Astrocyte of the spinal cord (primary cell): ENCODE measurements around the gene CHCHD10.

ENCODE experiments used
- DNase-seq: peaks from one replicate; pipeline ENCODE4 v3.0.0; 2011; ENCODE audit warnings: low read depth, low spot score
- H3K4me3 ChIP-seq: 2 replicates; pipeline ENCODE4 v1.5.1; 2011; ENCODE audit warnings: low read depth, mild to moderate bottlenecking, low read length, moderate library complexity
- CTCF ChIP-seq: IDR thresholded peaks from 2 replicates; pipeline ENCODE4 v1.5.1; 2012; ENCODE audit warnings: low read depth, mild to moderate bottlenecking, low read length, inconsistent platforms
- in situ Hi-C: cut with HindIII; loops from 2 replicates; pipeline ENCODE4 v1.10.0; 2017; ENCODE audit warnings: low sequenced_read_pairs

CHCHD10 gene

DNA sequence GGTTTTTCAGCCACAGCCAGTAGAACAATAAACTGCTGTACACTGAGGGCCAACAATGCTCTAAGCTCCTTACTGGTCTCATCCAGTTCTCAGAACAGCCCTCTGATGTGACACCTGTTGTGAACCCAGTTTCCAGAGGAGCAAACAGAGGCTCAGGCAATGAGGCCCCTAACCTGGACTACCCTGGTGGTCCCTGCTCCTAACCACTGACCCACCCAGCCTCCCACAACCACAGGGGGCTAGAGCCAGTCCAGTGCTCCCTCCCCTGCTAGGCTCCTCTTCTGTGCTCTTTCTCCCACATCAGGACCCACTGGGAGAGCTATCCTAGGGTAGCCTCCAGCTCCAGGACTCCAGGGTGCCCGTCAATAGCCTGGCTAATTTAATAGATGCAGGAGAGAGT, 14.9 kb upstream of the CHCHD10 start:
- H3K4me3 ChIP-seq, result no peak overlapping the region
- no peak for TF ChIP-seq CTCF
- DNase-seq, result no peak
- in situ Hi-C loops, result no loop called here

GRCh38 chr22:23782252-23782651, 14.5 kb upstream of the CHCHD10 start:
- no peak for TF ChIP-seq CTCF
- H3K4me3 ChIP-seq, result no peak overlapping the region
- no peak for DNase-seq
- in situ Hi-C loops, result no loop called here

GRCh38 chr22:23781511-23782183, 13.9 kb upstream of the CHCHD10 start:
- DNase-seq, result peak; percentile 32
- H3K4me3 ChIP-seq, result no peak overlapping the region
- in situ Hi-C loops, result no loop called here
- TF ChIP-seq CTCF, result no peak

DNA sequence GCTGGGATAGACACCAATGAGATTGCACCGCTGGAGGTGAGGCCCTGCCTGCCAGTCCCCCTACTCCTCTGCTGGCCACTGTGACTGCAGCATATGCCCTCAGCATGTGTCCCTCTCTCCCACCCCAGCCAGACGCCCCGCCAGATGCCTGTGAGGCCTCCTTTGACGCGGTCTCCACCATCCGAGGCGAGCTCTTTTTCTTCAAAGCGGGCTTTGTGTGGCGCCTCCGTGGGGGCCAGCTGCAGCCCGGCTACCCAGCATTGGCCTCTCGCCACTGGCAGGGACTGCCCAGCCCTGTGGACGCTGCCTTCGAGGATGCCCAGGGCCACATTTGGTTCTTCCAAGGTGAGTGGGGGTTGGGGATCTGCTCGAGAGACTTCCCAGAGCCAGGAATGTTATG, 13.3 kb upstream of the CHCHD10 start:
- no peak for DNase-seq
- no peak overlapping the region for H3K4me3 ChIP-seq
- TF ChIP-seq CTCF, result no peak
- in situ Hi-C loops, result no loop called here

- no peak for TF ChIP-seq CTCF
- H3K4me3 ChIP-seq, result no peak overlapping the region
- DNase-seq, result no peak
- in situ Hi-C loops, result no loop called here
These were observed 12.5 kb upstream of the CHCHD10 start for GRCh38 chr22:23780146-23780748.

DNA sequence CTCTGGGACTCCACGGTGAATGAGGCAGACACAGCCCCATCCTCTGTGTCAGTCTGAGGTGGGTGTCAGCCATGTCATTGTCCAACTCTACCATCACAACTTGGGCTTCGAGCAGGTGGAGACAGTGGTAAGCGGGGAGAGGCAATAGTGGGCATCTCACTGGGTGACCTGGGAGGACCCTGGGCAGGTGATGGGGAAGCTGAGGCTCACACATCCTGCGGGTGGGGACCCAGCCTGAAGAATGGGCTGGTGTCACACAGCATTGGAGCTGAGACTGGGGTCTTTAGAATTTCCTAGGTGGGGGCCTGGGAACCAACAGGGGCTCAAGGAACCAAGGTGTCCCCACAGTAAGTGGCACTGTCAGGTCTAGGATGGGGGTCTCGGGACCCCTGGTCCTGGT, 12.0 kb upstream of the CHCHD10 start:
- no peak for DNase-seq
- in situ Hi-C loops, result no loop called here
- no peak overlapping the region for H3K4me3 ChIP-seq
- TF ChIP-seq CTCF, result no peak
